ENCODE data around the gene IFT27.

IFT27 gene

GRCh38 chr22:36814801-36815200 lies 38.9 kb upstream of the IFT27 start:
- H3K36me3 ChIP-seq (replicated peaks), result no peaks in the 10 kb centered on the region
- peaks cover 54% of the 10 kb centered on the region for H3K27me3 ChIP-seq (replicated peaks)
- no peak for DNase-seq
- H3K27ac ChIP-seq, result no peak overlapping the region
- no peak for TF ChIP-seq CTCF (IDR thresholded peaks at IDR 0.05; ENCODE audit: low read depth, low read length, missing control alignments)
- no peak overlapping the region for H3K4me3 ChIP-seq (ENCODE audit: low read depth, low read length)
- in situ Hi-C loops (cut with HindIII; ENCODE audit: low pct_ligation_motif_present, low sequenced_read_pairs), result no loop called here

GRCh38 chr22:36811094-36811800 lies 35.3 kb upstream of the IFT27 start:
- no peak for TF ChIP-seq CTCF (IDR thresholded peaks at IDR 0.05; ENCODE audit: low read depth, low read length, missing control alignments)
- in situ Hi-C loops (cut with HindIII; ENCODE audit: low pct_ligation_motif_present, low sequenced_read_pairs), result no loop called here
- H3K36me3 ChIP-seq (replicated peaks), result no peaks in the 10 kb centered on the region
- no peak overlapping the region for H3K27ac ChIP-seq
- DNase-seq, result no peak
- peaks cover 24% of the 10 kb centered on the region for H3K27me3 ChIP-seq (replicated peaks)
- H3K4me3 ChIP-seq (ENCODE audit: low read depth, low read length), result no peak overlapping the region

GRCh38 chr22:36809351-36809750 lies 33.4 kb upstream of the IFT27 start:
- peaks cover 8% of the 10 kb centered on the region for H3K27me3 ChIP-seq (replicated peaks)
- in situ Hi-C loops (cut with HindIII; ENCODE audit: low pct_ligation_motif_present, low sequenced_read_pairs), result no loop called here
- DNase-seq, result no peak
- TF ChIP-seq CTCF (IDR thresholded peaks at IDR 0.05; ENCODE audit: low read depth, low read length, missing control alignments), result no peak
- H3K4me3 ChIP-seq (ENCODE audit: low read depth, low read length), result no peak overlapping the region
- no peak overlapping the region for H3K27ac ChIP-seq
- H3K36me3 ChIP-seq (replicated peaks), result no peaks in the 10 kb centered on the region

- TF ChIP-seq CTCF (IDR thresholded peaks at IDR 0.05; ENCODE audit: low read depth, low read length, missing control alignments), result no peak
- no peak for DNase-seq
- peaks cover 7% of the 10 kb centered on the region for H3K27me3 ChIP-seq (replicated peaks)
- H3K36me3 ChIP-seq (replicated peaks), result no peaks in the 10 kb centered on the region
- H3K4me3 ChIP-seq (ENCODE audit: low read depth, low read length), result no peak overlapping the region
- no peak overlapping the region for H3K27ac ChIP-seq
- in situ Hi-C loops (cut with HindIII; ENCODE audit: low pct_ligation_motif_present, low sequenced_read_pairs), result no loop called here
These were observed 32.9 kb upstream of the IFT27 start for GRCh38 chr22:36808721-36809344.

GRCh38 chr22:36807627-36808026 lies 31.7 kb upstream of the IFT27 start:
- in situ Hi-C loops (cut with HindIII; ENCODE audit: low pct_ligation_motif_present, low sequenced_read_pairs), result no loop called here
- peaks cover 3% of the 10 kb centered on the region for H3K27me3 ChIP-seq (replicated peaks)
- no peak for TF ChIP-seq CTCF (IDR thresholded peaks at IDR 0.05; ENCODE audit: low read depth, low read length, missing control alignments)
- no peak overlapping the region for H3K27ac ChIP-seq
- no peak overlapping the region for H3K4me3 ChIP-seq (ENCODE audit: low read depth, low read length)
- DNase-seq, result no peak
- H3K36me3 ChIP-seq (replicated peaks), result no peaks in the 10 kb centered on the region

Data from brain microvascular endothelial cell (primary cell).